Measurements from ENCODE around the gene IGLL5. TPM values are rescaled to one million over a fixed set of nuclear protein-coding genes. Genes with fewer than 3 reads are reported as not detected.

Gene IGLL5
- total RNA-seq, 4 donors from 2014 or later = 1.8 to 15.7 TPM; not detected in 2

- 39 to 53% methylated on average over 8 to 11 of the region's 12 CpGs for WGBS, 2 donors
- H3K27me3 ChIP-seq = no peaks in the 10 kb centered on the region
- no peak for TF ChIP-seq POLR2A (IDR thresholded peaks at IDR 0.05)
- TF ChIP-seq, protein P1, sequence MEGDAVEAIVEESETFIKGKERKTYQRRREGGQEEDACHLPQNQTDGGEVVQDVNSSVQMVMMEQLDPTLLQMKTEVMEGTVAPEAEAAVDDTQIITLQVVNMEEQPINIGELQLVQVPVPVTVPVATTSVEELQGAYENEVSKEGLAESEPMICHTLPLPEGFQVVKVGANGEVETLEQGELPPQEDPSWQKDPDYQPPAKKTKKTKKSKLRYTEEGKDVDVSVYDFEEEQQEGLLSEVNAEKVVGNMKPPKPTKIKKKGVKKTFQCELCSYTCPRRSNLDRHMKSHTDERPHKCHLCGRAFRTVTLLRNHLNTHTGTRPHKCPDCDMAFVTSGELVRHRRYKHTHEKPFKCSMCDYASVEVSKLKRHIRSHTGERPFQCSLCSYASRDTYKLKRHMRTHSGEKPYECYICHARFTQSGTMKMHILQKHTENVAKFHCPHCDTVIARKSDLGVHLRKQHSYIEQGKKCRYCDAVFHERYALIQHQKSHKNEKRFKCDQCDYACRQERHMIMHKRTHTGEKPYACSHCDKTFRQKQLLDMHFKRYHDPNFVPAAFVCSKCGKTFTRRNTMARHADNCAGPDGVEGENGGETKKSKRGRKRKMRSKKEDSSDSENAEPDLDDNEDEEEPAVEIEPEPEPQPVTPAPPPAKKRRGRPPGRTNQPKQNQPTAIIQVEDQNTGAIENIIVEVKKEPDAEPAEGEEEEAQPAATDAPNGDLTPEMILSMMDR (IDR thresholded peaks at IDR 0.05) = peak in 5 of 6 experiments; percentile 11 to 65 (median 55)
- intact Hi-C loops (cut with DNase I) = no loop called here
- DNase-seq = peak; percentile 45 to 50
- H3K9me3 ChIP-seq = no peaks in the 10 kb centered on the region
- H3K36me3 ChIP-seq = no peaks in the 10 kb centered on the region
- no peaks in the 10 kb centered on the region for H3K4me1 ChIP-seq
- H3K27ac ChIP-seq = no peak overlapping the region
- no peak overlapping the region for H3K4me3 ChIP-seq (replicated peaks in 1 of 3)
Observed at GRCh38 chr22:22942511-22943329, 55.1 kb downstream of the IGLL5 start.

GRCh38 chr22:22943521-22944267 lies 56.1 kb downstream of the IGLL5 start:
- 68 to 83% methylated on average over 14 of the region's 14 CpGs for WGBS, 2 donors
- Histone ChIP-seq H3K36me3 (no peaks in the 10 kb centered on the region), H3K9me3 (no peaks in the 10 kb centered on the region), H3K4me1 (no peaks in the 10 kb centered on the region), H3K4me3 (replicated peaks in 1 of 3) (no peak overlapping the region), H3K27ac (no peak overlapping the region), H3K27me3 (no peaks in the 10 kb centered on the region)
- DNase-seq = no peak
- TF ChIP-seq POLR2A (IDR thresholded peaks at IDR 0.05) = no peak
- TF ChIP-seq, protein P1 (IDR thresholded peaks at IDR 0.05) = no peak
- intact Hi-C loops (cut with DNase I) = no loop called here

GRCh38 chr22:22944268-22944985 lies 56.8 kb downstream of the IGLL5 start:
- H3K36me3 ChIP-seq = no peaks in the 10 kb centered on the region
- 69 to 71% methylated on average over 13 to 16 of the region's 18 CpGs for WGBS, 2 donors
- no peaks in the 10 kb centered on the region for H3K4me1 ChIP-seq
- no peaks in the 10 kb centered on the region for H3K27me3 ChIP-seq
- H3K4me3 ChIP-seq (replicated peaks in 1 of 3) = no peak overlapping the region
- DNase-seq = no peak
- H3K9me3 ChIP-seq = no peaks in the 10 kb centered on the region
- intact Hi-C loops (cut with DNase I) = no loop called here
- TF ChIP-seq POLR2A (IDR thresholded peaks at IDR 0.05) = no peak
- TF ChIP-seq, protein P1 (IDR thresholded peaks at IDR 0.05) = no peak
- no peak overlapping the region for H3K27ac ChIP-seq

GRCh38 chr22:22945195-22945594 lies 57.6 kb downstream of the IGLL5 start:
- Histone ChIP-seq H3K27ac (no peak overlapping the region), H3K27me3 (no peaks in the 10 kb centered on the region), H3K4me3 (replicated peaks in 1 of 3) (no peak overlapping the region), H3K36me3 (no peaks in the 10 kb centered on the region), H3K9me3 (no peaks in the 10 kb centered on the region), H3K4me1 (no peaks in the 10 kb centered on the region)
- TF ChIP-seq POLR2A (IDR thresholded peaks at IDR 0.05) = no peak
- TF ChIP-seq, protein P1 (IDR thresholded peaks at IDR 0.05) = no peak
- DNase-seq = no peak
- intact Hi-C loops (cut with DNase I) = no loop called here
- 65 to 84% methylated on average over 4 of the region's 4 CpGs for WGBS, 2 donors

Small RNAs within 50 kb of the gene (microRNA-seq; reads per million reads assigned to microRNA genes)
- gene MIR5571 = not detected

Small RNAs within 50 kb of the gene (small RNA-seq; reads per million reads assigned to genes)
- not detected for gene IGLC4
- not detected for gene IGLC5
- not detected for gene IGLJ1
- not detected for gene IGLJ2
- not detected for gene IGLJ3
- gene IGLJ4 = not detected
- not detected for gene IGLJ5
- gene IGLJ6 = not detected
- gene IGLJ7 = not detected
- gene IGLV2-5 = not detected
- not detected for gene IGLV3-2
- gene IGLV3-4 = not detected
- gene IGLV3-6 = not detected
- gene IGLV3-7 = not detected
- gene MIR5571 = not detected

Other genes starting within 250 kb of the IGLL5 start
- 1 to 10 TPM in 1 of 4 donors, under 1 TPM in 1, not detected in 2; 0.45 to 2.6 TPM for gene GGTLC2, start 243.2 kb upstream of the IGLL5 start, total RNA-seq
- gene GNAZ, start 182.7 kb downstream of the IGLL5 start, total RNA-seq = 1 to 10 TPM; 4.2 to 8.2 (median 4.8) TPM

Measured in thyroid gland (tissue), 4 donors.